Right ventricle myocardium inferior (tissue), 1 donor: ENCODE measurements around the gene SLC9C1. TPM values are rescaled to one million over a fixed set of nuclear protein-coding genes. Genes with fewer than 3 reads are reported as not detected.

Experiments
- ATAC-seq: fragments of 200-7000 bp; cut with Tn5 transposase; one replicate; pipeline ENCODE4 v1.9.1; 2020; ENCODE audit warnings: mild to moderate bottlenecking, moderate library complexity
- DNase-seq: peaks from one replicate; pipeline ENCODE4 v3.0.0; 2021; ENCODE audit errors: missing footprints
- intact Hi-C: fragments of 100-400 bp; cut with DNase I; formaldehyde crosslinking; loops from one replicate; pipeline ENCODE4 v1.11.0; 2022
- microRNA-seq: library from miRNA; unstranded; fragments of <30 nt; microRNA quantifications from one replicate; pipeline ENCODE4 v1.2.0, GENCODE V29; 2020
- total RNA-seq: library from RNA; stranded (reverse); fragmentation: NEBNext Ultra II Directional; extraction: Animal tissue kit (Norgen Biotek cat#: 25700); gene quantifications from one replicate; pipeline ENCODE4 v1.2.1, GENCODE V29; 2021
- donor health status: DM: no; HTN: yes; CAD: no; lungs with severe emphysema.

SLC9C1 gene
- total RNA-seq, 1 donor from 2014 or later = 0.95 TPM

DNA sequence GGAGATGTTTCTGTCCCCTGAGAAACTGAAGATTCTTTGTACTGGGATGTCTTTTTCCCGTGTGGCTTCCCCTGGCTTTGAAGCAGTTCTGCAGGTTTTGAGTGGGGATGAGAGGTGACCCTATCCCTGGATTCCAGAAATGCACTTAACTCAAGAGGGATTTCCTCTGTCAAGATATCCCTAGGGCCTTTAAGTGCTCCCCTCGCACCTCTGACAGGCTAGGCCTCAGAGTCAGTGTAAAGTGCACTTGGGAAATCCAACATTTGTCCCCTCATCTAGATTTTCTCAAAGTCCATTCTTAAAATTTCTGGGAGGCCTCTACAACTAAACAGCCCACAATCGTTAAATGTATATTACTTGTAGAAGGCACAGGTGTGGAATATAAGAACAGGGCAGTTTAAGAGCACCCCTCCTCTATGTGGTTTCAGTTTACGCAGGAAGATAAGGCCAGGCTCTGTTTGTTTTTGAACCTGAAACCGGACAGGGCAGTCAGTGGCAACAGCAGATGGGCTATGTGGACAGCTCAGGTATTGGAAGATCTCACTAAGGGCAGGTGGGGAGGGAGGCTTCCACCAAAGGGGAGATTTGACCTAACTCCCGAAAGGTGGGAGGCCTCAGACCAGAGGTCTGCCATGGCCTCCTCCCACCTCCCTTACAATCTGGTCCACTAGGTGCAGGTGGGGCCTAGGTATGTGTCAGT is 203.0 kb downstream of the SLC9C1 start:
- intact Hi-C loops = no loop called here
- ATAC-seq = no peak
- no peak for DNase-seq

Small RNAs within 50 kb of the gene (microRNA-seq; reads per million reads assigned to microRNA genes)
- not detected for gene MIR567

Other genes starting within 250 kb of the SLC9C1 start
- gene C3orf52, start 207.8 kb downstream of the SLC9C1 start, total RNA-seq = 1.8 TPM
- gene GCSAM, start 161.0 kb downstream of the SLC9C1 start, total RNA-seq = not detected
- gene CD200, start 38.9 kb upstream of the SLC9C1 start, total RNA-seq = 0.92 TPM
- 0.14 TPM for gene BTLA, start 205.3 kb upstream of the SLC9C1 start, total RNA-seq